GM19193 (cell line): Measurements from ENCODE around the gene ADCYAP1R1.

ENCODE experiments used
- POLR2A ChIP-seq: IDR thresholded peaks from 4 replicates; pipeline ENCODE4 v1.6.1; 2011; ENCODE audit not compliant: insufficient read depth, insufficient read length; ENCODE audit errors: extremely low read depth

Gene ADCYAP1R1

GRCh38 chr7:31134246-31135188, 82.4 kb downstream of the ADCYAP1R1 start:
- no peak for TF ChIP-seq POLR2A

GRCh38 chr7:31137234-31137633, 85.1 kb downstream of the ADCYAP1R1 start:
- TF ChIP-seq POLR2A, result no peak

GRCh38 chr7:31145339-31145738, 93.2 kb downstream of the ADCYAP1R1 start:
- no peak for TF ChIP-seq POLR2A

GRCh38 chr7:31146030-31146429, 93.9 kb downstream of the ADCYAP1R1 start:
- TF ChIP-seq POLR2A, result no peak

- TF ChIP-seq POLR2A, result no peak
These were observed 94.4 kb downstream of the ADCYAP1R1 start for GRCh38 chr7:31146538-31146937.

- no peak for TF ChIP-seq POLR2A
These were observed 99.7 kb downstream of the ADCYAP1R1 start for GRCh38 chr7:31151849-31152248.

GRCh38 chr7:31160941-31161340, 108.8 kb downstream of the ADCYAP1R1 start:
- TF ChIP-seq POLR2A, result no peak
